Neutrophil (primary cell): ENCODE results near the gene OVOL1.

Experiments
- H3K27ac ChIP-seq: fragments of 200-600 bp; sonication (generic); 2 replicates; pipeline ENCODE4 v1.5.1; 2016; ENCODE audit warnings: mild to moderate bottlenecking, moderate library complexity
- H3K27me3 ChIP-seq: fragments of 200-600 bp; sonication (generic); 2 replicates; pipeline ENCODE4 v1.6.0; 2016; ENCODE audit warnings: mild to moderate bottlenecking
- H3K36me3 ChIP-seq: fragments of 200-600 bp; sonication (generic); 2 replicates; pipeline ENCODE4 v1.5.1; 2017
- H3K4me1 ChIP-seq, 2 experiments: fragments of 200-600 bp in 1 of 2; sonication (generic) in 1 of 2; 1 replicate in 1 of 2; 2 replicates in 1 of 2; pipeline versions ENCODE4 v1.5.1 to v1.6.1; 2013 to 2016; ENCODE audit warnings: low read depth in 1 of 2, low read length in 1 of 2, mild to moderate bottlenecking in 1 of 2, moderate library complexity in 1 of 2; ENCODE audit not compliant: control insufficient read depth in 1 of 2, insufficient read depth in 1 of 2
- H3K4me3 ChIP-seq, 2 experiments: fragments of 200-600 bp in 1 of 2; sonication (generic) in 1 of 2; 1 replicate in 1 of 2; 2 replicates in 1 of 2; pipeline ENCODE4 v1.5.1; 2013 to 2016; ENCODE audit warnings: low read depth in 1 of 2, low read length in 1 of 2, mild to moderate bottlenecking in 1 of 2, moderate library complexity in 1 of 2
- H3K9me3 ChIP-seq: fragments of 200-600 bp; sonication (generic); 2 replicates; pipeline ENCODE4 v1.5.1; 2016
- CTCF ChIP-seq: fragments of 200-600 bp; sonication (generic); IDR thresholded peaks from 2 replicates; pipeline ENCODE4 v1.5.1; 2016; ENCODE audit warnings: antibody characterized with exemption

Gene OVOL1

DNA sequence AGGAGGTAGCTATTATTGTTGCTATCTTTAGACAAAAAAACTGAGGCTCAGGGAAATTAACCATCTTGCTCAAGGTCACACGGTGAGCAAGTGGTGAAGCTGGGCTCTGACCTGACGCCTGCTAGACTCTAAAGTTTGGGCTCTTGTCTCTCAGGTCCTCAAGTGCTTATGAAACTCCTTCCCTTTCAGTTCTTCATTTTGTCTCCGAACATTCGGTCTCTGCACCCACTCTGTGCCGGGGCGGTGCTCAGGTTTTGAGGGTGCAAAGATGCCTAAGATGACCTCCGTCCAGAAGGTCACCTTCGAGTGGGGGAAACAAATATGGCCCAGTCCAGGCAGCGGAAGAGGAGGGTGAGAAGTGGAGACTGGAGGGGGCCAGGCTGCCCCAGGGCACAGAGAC is 16.0 kb downstream of the OVOL1 start:
- Histone ChIP-seq H3K27me3 (peaks cover 53% of the 10 kb centered on the region), H3K4me3 (no peak overlapping the region), H3K36me3 (no peaks in the 10 kb centered on the region), H3K27ac (no peak overlapping the region), H3K4me1 (no peaks in the 10 kb centered on the region), H3K9me3 (no peaks in the 10 kb centered on the region)
- TF ChIP-seq CTCF: no peak

- Histone ChIP-seq H3K9me3 (no peaks in the 10 kb centered on the region), H3K27ac (no peak overlapping the region), H3K4me1 (no peaks in the 10 kb centered on the region), H3K4me3 (no peak overlapping the region), H3K36me3 (no peaks in the 10 kb centered on the region), H3K27me3 (peaks cover 62% of the 10 kb centered on the region)
- TF ChIP-seq CTCF: no peak
Measured at GRCh38 chr11:65803797-65804492, 17.1 kb downstream of the OVOL1 start.

DNA sequence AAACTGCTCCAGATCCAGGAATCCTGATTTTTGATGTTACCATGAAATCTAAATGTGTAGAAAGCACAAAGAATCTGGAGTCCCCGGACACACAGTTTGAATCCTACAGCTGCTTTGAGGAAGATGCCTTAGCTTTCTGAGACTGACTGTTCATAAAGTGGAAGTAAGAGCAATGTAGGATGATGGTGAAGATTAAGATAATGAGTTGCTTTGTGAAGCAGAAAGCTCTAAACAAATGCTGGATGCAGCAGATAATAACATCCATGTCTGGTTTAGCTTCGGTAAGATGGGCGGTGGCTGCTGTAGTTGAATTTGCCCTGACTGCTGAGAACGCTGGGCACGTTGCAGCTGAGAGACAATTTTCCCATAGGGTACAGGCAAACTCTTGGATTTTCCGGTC is 20.1 kb downstream of the OVOL1 start:
- Histone ChIP-seq H3K27ac (no peak overlapping the region), H3K4me3 (no peak overlapping the region), H3K27me3 (peaks cover 45% of the 10 kb centered on the region), H3K9me3 (no peaks in the 10 kb centered on the region), H3K36me3 (no peaks in the 10 kb centered on the region), H3K4me1 (peaks cover 10 to 15% of the 10 kb centered on the region in 2 experiments)
- TF ChIP-seq CTCF: no peak

GRCh38 chr11:65808744-65809341 is 22.0 kb downstream of the OVOL1 start:
- no peak for TF ChIP-seq CTCF
- Histone ChIP-seq H3K4me3 (no peak overlapping the region), H3K36me3 (no peaks in the 10 kb centered on the region), H3K4me1 (peaks cover 29 to 33% of the 10 kb centered on the region in 2 experiments), H3K27ac (no peak overlapping the region), H3K9me3 (no peaks in the 10 kb centered on the region), H3K27me3 (peaks cover 26% of the 10 kb centered on the region)

DNA sequence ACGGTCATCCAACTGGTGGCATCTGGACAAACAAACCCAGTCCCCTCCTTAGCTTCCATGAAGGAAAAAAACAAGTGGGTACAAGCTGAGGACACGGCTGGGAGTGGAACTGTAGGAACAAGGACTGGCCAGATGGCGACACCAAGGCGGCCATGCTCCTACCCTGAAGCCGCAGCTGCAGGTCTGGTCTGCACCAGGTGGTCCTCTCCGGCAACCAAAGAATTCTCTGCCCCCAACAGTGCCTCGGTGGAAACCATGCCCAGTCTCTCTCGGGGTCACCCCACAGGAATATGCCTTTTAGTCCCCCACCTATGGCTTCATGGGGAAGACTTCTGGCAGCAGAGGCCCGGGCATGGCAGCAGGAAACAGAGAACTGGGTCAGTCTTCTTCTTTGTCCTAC is 22.6 kb downstream of the OVOL1 start:
- Histone ChIP-seq H3K27ac (no peak overlapping the region), H3K9me3 (no peaks in the 10 kb centered on the region), H3K4me3 (no peak overlapping the region), H3K27me3 (peaks cover 20% of the 10 kb centered on the region), H3K36me3 (no peaks in the 10 kb centered on the region), H3K4me1 (peaks cover 35 to 39% of the 10 kb centered on the region in 2 experiments)
- TF ChIP-seq CTCF: no peak
